MM.1S (cell line): Measurements from ENCODE around the gene MAPK9.

ENCODE experiments used
- EZH2 ChIP-seq: fragments of 300-600 bp; sonication (generic); optimal IDR thresholded peaks from 2 replicates; pipeline ENCODE3; 2017; ENCODE audit warnings: low read depth, mild to moderate bottlenecking, antibody characterized with exemption, low read length, mixed read lengths
- TF ChIP-seq, protein P1 (sequence below): fragments of 300-600 bp; sonication (generic); IDR thresholded peaks from 2 replicates; pipeline ENCODE4 v1.5.1; 2016; ENCODE audit warnings: antibody characterized with exemption, low read length, mixed read lengths

DNA sequence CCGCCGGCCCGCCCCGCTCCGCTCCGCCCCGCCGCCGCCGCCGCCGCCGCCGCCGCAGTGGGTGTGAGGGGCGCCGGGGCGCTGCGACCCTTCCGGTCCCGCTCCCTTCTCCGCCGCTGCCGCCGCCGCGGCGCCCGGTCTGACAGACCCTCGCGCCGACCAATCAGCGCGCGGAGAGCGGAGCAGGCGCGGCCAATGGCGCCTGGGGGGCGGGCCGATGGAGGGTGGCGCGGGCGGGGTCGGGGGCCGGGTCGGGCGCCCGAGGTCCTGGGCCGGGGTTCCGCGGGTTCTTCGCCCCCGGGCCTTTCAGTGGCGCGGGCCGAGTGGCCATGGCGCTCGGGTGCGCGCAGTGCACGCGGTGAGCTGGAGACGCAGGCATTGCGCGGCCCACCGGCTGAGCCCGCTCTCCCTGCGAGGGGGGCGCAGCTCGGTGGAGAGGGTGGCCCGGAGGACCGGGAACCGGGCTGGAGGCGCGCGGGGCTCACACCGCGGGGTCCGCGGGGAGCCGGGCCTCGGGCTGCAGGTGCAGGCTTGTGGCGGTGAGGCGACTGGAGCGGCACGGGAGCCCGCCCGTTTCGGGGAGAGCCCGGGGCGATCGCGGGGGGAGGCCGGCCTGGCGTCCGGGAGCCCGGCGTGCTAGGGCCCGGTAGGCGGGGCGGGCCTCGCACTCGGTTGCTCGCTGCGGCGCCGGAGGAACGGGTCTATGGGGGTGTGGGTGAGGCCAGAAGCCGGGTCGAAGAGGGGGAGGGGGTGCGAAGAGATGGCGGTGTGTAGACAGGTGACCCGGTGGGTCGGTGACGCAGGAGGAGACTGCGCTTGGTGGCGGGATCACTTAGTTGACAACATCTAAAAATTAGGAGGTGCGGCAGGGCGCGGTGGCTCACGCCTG is at the start of gene MAPK9:
- no peak for TF ChIP-seq EZH2
- TF ChIP-seq, protein P1, sequence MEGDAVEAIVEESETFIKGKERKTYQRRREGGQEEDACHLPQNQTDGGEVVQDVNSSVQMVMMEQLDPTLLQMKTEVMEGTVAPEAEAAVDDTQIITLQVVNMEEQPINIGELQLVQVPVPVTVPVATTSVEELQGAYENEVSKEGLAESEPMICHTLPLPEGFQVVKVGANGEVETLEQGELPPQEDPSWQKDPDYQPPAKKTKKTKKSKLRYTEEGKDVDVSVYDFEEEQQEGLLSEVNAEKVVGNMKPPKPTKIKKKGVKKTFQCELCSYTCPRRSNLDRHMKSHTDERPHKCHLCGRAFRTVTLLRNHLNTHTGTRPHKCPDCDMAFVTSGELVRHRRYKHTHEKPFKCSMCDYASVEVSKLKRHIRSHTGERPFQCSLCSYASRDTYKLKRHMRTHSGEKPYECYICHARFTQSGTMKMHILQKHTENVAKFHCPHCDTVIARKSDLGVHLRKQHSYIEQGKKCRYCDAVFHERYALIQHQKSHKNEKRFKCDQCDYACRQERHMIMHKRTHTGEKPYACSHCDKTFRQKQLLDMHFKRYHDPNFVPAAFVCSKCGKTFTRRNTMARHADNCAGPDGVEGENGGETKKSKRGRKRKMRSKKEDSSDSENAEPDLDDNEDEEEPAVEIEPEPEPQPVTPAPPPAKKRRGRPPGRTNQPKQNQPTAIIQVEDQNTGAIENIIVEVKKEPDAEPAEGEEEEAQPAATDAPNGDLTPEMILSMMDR, result no peak
